HepG2 (cell line): ENCODE data around the gene RBMS2. TPM values are rescaled to one million over a fixed set of nuclear protein-coding genes. Genes with fewer than 3 reads are reported as not detected.

Experiments
- GABPA ChIP-seq, 2 experiments: IDR thresholded peaks; 2 replicates each; pipeline ENCODE4 v1.6.1; 2011 to 2016; ENCODE audit warnings: low read depth in 2 of 2, low read length in 1 of 2, missing biosample characterization in 1 of 2, missing genetic modification characterization in 1 of 2
- GABPB1 ChIP-seq: IDR thresholded peaks from 2 replicates; pipeline ENCODE4 v1.6.1; 2016; ENCODE audit warnings: mild to moderate bottlenecking, missing genetic modification reagents, moderate library complexity, missing compliant biosample characterization
- MAZ ChIP-seq, 2 experiments: sonication (generic) in 1 of 2; formaldehyde crosslinking in 1 of 2; IDR thresholded peaks; 2 replicates each; pipeline versions ENCODE4 v1.5.0 to v1.6.1; 2012 to 2020; ENCODE audit warnings: low read depth in 2 of 2, mild to moderate bottlenecking in 2 of 2, borderline replicate concordance in 1 of 2, improper control_type of control experiment in 1 of 2, low read length in 1 of 2, missing genetic modification reagents in 1 of 2, moderate library complexity in 1 of 2
- MEIS1 ChIP-seq: sonication (generic); formaldehyde crosslinking; IDR thresholded peaks from 2 replicates; pipeline ENCODE4 v1.9.0; 2021; ENCODE audit warnings: mild to moderate bottlenecking, missing genetic modification reagents, moderate library complexity, borderline replicate concordance
- NPAS2 ChIP-seq: sonication (generic); formaldehyde crosslinking; IDR thresholded peaks from 2 replicates; pipeline ENCODE4 v1.8.0; 2022; ENCODE audit warnings: mild to moderate bottlenecking, missing genetic modification reagents, borderline replicate concordance
- PATZ1 ChIP-seq: sonication (generic); formaldehyde crosslinking; IDR thresholded peaks from 2 replicates; pipeline ENCODE4 v1.4.0; 2020; ENCODE audit warnings: missing genetic modification reagents
- POLR2AphosphoS2 ChIP-seq: IDR thresholded peaks from 2 replicates; pipeline ENCODE4 v1.6.1; 2011; ENCODE audit warnings: low read depth, low read length, improper control_type of control experiment
- RORA ChIP-seq: sonication (generic); formaldehyde crosslinking; IDR thresholded peaks from 2 replicates; pipeline ENCODE4 v1.5.0; 2020; ENCODE audit warnings: mild to moderate bottlenecking, missing genetic modification reagents, moderate library complexity
- SNAPC2 ChIP-seq: sonication (generic); formaldehyde crosslinking; IDR thresholded peaks from 2 replicates; pipeline ENCODE4 v1.8.1; 2022; ENCODE audit warnings: mild to moderate bottlenecking, missing genetic modification reagents
- SOX5 ChIP-seq: IDR thresholded peaks from 2 replicates; pipeline ENCODE4 v1.6.1; 2016; ENCODE audit warnings: borderline replicate concordance
- SP4 ChIP-seq: sonication (generic); formaldehyde crosslinking; IDR thresholded peaks from 2 replicates; pipeline ENCODE4 v1.8.1; 2023; ENCODE audit warnings: mild to moderate bottlenecking, missing genetic modification reagents
- SP5 ChIP-seq: IDR thresholded peaks from 2 replicates; pipeline ENCODE4 v1.6.1; 2016; ENCODE audit warnings: low read depth, borderline replicate concordance
- ZBTB20 ChIP-seq: sonication (generic); formaldehyde crosslinking; IDR thresholded peaks from 2 replicates; pipeline ENCODE4 v1.8.1; 2023; ENCODE audit warnings: missing genetic modification reagents, low read depth, mild to moderate bottlenecking, borderline replicate concordance
- ZBTB7A ChIP-seq: sonication (generic); formaldehyde crosslinking; IDR thresholded peaks from 2 replicates; pipeline ENCODE4 v1.8.0; 2022; ENCODE audit warnings: mild to moderate bottlenecking, missing genetic modification reagents
- ZBTB8A ChIP-seq: sonication (generic); formaldehyde crosslinking; IDR thresholded peaks from 2 replicates; pipeline ENCODE4 v1.4.0; 2020; ENCODE audit warnings: mild to moderate bottlenecking, low read depth, missing genetic modification reagents, borderline replicate concordance
- ZNF225 ChIP-seq: sonication (generic); formaldehyde crosslinking; IDR thresholded peaks from 2 replicates; pipeline ENCODE4 v1.4.0; 2020; ENCODE audit warnings: mild to moderate bottlenecking, missing genetic modification reagents
- ZNF746 ChIP-seq: sonication (generic); formaldehyde crosslinking; IDR thresholded peaks from 2 replicates; pipeline ENCODE4 v1.8.0; 2022; ENCODE audit warnings: mild to moderate bottlenecking, missing genetic modification reagents
- ZNF792 ChIP-seq: IDR thresholded peaks from 2 replicates; pipeline ENCODE4 v1.6.1; 2016
- ZSCAN22 ChIP-seq: sonication (generic); formaldehyde crosslinking; IDR thresholded peaks from 2 replicates; pipeline ENCODE4 v1.4.0; 2020; ENCODE audit warnings: mild to moderate bottlenecking, missing genetic modification reagents
- polyA plus RNA-seq, 8 experiments: library from polyadenylated mRNA; depleted of rRNA in 3 of 8; stranded (reverse) in 7 of 8; unstranded in 1 of 8; fragments of >200 nt; fragmentation: Illumina TruSeq in 4 of 8; extraction: Trizol in 4 of 8; gene quantifications; 2 replicates each; pipeline versions ENCODE4 v1.2.1 to v1.2.3, GENCODE V29; 2011 to 2016; ENCODE audit warnings: low read depth in 4 of 8, missing spikeins in 1 of 8, mixed read lengths in 1 of 8; ENCODE audit not compliant: insufficient read depth in 1 of 8
- total RNA-seq, 5 experiments: library from RNA; depleted of rRNA; stranded (reverse); fragments of >200 nt; fragmentation: Illumina TruSeq; extraction: Trizol; gene quantifications; 2 replicates each; pipeline ENCODE4 v1.2.3, GENCODE V29; 2016; ENCODE audit warnings: low read depth in 1 of 5
- TF ChIP-seq, protein P1 (sequence below): sonication (generic); formaldehyde crosslinking; IDR thresholded peaks from 2 replicates; pipeline ENCODE4 v1.8.1; 2022; ENCODE audit warnings: low read depth, mild to moderate bottlenecking, missing genetic modification reagents
- TF ChIP-seq, protein P2 (sequence below): sonication (generic); formaldehyde crosslinking; IDR thresholded peaks from 2 replicates; pipeline ENCODE4 v1.5.1; 2020; ENCODE audit warnings: mild to moderate bottlenecking, missing genetic modification reagents

RBMS2 gene
- total and polyA plus RNA-seq, 2 of the 13 experiments (the other 11 are each of a cell fraction or from before 2014, with no cell fraction given) = 0.53 to 7.4 TPM

GRCh38 chr12:56631790-56632700 lies 110.4 kb downstream of the RBMS2 start (continued):
- TF ChIP-seq SP5 (peak; percentile 9; the same call in 1 of the 2 replicates), SP4 (0 out of 2 replicates have a peak, but pooled peaks have one; percentile 35), MEIS1 (CRISPR knock-in tag) (0 out of 2 replicates have a peak, but pooled peaks have one; percentile 49), ZBTB20 (CRISPR knock-in tag) (no peak), ZNF746 (CRISPR knock-in tag) (no peak), PATZ1 (CRISPR knock-in tag) (peak; percentile 77), GABPB1 (CRISPR knock-in tag) (peak; percentile 49), NPAS2 (CRISPR knock-in tag) (no peak), SNAPC2 (CRISPR knock-in tag) (no peak), ZNF225 (CRISPR knock-in tag) (no peak), POLR2AphosphoS2 (no peak), ZBTB8A (no peak), RORA (CRISPR knock-in tag) (no peak), MAZ (IDR thresholded peaks at IDR 0.05; ENCODE audit: borderline replicate concordance, low read depth, low read length) (no peak), MAZ (CRISPR knock-in tag; IDR thresholded peaks at IDR 0.05; ENCODE audit: low read depth) (peak; percentile 34; the same call in 1 of the 2 replicates), SOX5 (CRISPR knock-in tag) (no peak), ZBTB7A (no peak), ZSCAN22 (CRISPR knock-in tag) (no peak), ZNF792 (no peak), GABPA (IDR thresholded peaks at IDR 0.05; ENCODE audit: low read depth, low read length) (no peak), GABPA (CRISPR knock-in tag; IDR thresholded peaks at IDR 0.05; ENCODE audit: low read depth) (peak; percentile 39; the same call in 1 of the 2 replicates)
- TF ChIP-seq, protein P1, sequence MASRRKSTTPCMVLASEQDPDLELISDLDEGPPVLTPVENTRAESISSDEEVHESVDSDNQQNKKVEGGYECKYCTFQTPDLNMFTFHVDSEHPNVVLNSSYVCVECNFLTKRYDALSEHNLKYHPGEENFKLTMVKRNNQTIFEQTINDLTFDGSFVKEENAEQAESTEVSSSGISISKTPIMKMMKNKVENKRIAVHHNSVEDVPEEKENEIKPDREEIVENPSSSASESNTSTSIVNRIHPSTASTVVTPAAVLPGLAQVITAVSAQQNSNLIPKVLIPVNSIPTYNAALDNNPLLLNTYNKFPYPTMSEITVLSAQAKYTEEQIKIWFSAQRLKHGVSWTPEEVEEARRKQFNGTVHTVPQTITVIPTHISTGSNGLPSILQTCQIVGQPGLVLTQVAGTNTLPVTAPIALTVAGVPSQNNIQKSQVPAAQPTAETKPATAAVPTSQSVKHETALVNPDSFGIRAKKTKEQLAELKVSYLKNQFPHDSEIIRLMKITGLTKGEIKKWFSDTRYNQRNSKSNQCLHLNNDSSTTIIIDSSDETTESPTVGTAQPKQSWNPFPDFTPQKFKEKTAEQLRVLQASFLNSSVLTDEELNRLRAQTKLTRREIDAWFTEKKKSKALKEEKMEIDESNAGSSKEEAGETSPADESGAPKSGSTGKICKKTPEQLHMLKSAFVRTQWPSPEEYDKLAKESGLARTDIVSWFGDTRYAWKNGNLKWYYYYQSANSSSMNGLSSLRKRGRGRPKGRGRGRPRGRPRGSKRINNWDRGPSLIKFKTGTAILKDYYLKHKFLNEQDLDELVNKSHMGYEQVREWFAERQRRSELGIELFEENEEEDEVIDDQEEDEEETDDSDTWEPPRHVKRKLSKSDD (CRISPR knock-in tag) = no peak
- TF ChIP-seq, protein P2, sequence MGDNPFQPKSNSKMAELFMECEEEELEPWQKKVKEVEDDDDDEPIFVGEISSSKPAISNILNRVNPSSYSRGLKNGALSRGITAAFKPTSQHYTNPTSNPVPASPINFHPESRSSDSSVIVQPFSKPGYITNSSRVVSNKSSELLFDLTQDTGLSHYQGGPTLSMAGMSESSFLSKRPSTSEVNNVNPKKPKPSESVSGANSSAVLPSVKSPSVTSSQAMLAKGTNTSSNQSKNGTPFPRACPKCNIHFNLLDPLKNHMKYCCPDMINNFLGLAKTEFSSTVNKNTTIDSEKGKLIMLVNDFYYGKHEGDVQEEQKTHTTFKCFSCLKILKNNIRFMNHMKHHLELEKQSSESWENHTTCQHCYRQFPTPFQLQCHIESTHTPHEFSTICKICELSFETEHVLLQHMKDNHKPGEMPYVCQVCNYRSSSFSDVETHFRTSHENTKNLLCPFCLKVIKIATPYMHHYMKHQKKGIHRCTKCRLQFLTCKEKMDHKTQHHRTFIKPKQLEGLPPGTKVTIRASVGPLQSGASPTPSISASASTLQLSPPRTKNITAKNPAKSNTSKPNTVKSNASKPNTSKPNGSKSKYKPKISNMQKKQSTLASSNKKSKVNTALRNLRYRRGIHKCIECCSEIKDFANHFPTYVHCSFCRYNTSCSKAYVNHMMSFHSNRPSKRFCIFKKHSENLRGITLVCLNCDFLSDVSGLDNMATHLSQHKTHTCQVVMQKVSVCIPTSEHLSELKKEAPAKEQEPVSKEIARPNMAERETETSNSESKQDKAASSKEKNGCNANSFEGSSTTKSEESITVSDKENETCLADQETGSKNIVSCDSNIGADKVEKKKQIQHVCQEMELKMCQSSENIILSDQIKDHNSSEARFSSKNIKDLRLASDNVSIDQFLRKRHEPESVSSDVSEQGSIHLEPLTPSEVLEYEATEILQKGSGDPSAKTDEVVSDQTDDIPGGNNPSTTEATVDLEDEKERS (CRISPR knock-in tag) = no peak
